Measurements from ENCODE around the gene CD74.

The CD74 gene

GRCh38 chr5:150376799-150377771, 35.6 kb downstream of the CD74 start:
- TF ChIP-seq SIN3A (IDR thresholded peaks at IDR 0.05; ENCODE audit: borderline replicate concordance, insufficient read depth, low read length) (no peak), FOXP2 (optimal IDR thresholded peaks at IDR 0.05; ENCODE audit: borderline replicate concordance, extremely low read depth, extremely low read length, insufficient read depth) (no peak), POLR2AphosphoS5 (IDR thresholded peaks at IDR 0.05; ENCODE audit: low read depth, low read length) (no peak), TAF1 (IDR thresholded peaks at IDR 0.05; ENCODE audit: borderline replicate concordance, insufficient read depth, low read length) (no peak), REST (IDR thresholded peaks at IDR 0.05; ENCODE audit: insufficient read depth in 1 of 2, low read depth in 2 of 2, low read length in 2 of 2) (no peak)

- TF ChIP-seq REST (IDR thresholded peaks at IDR 0.05; ENCODE audit: insufficient read depth in 1 of 2, low read depth in 2 of 2, low read length in 2 of 2) (no peak), TAF1 (IDR thresholded peaks at IDR 0.05; ENCODE audit: borderline replicate concordance, insufficient read depth, low read length) (no peak), SIN3A (IDR thresholded peaks at IDR 0.05; ENCODE audit: borderline replicate concordance, insufficient read depth, low read length) (no peak), FOXP2 (optimal IDR thresholded peaks at IDR 0.05; ENCODE audit: borderline replicate concordance, extremely low read depth, extremely low read length, insufficient read depth) (no peak), POLR2AphosphoS5 (IDR thresholded peaks at IDR 0.05; ENCODE audit: low read depth, low read length) (no peak)
These were observed 38.1 kb downstream of the CD74 start for GRCh38 chr5:150374651-150375050.

GRCh38 chr5:150372639-150373038, 40.1 kb downstream of the CD74 start:
- TF ChIP-seq SIN3A (IDR thresholded peaks at IDR 0.05; ENCODE audit: borderline replicate concordance, insufficient read depth, low read length) = no peak
- TF ChIP-seq POLR2AphosphoS5 (IDR thresholded peaks at IDR 0.05; ENCODE audit: low read depth, low read length) = no peak
- TF ChIP-seq FOXP2 (optimal IDR thresholded peaks at IDR 0.05; ENCODE audit: borderline replicate concordance, extremely low read depth, extremely low read length, insufficient read depth) = no peak
- TF ChIP-seq TAF1 (IDR thresholded peaks at IDR 0.05; ENCODE audit: borderline replicate concordance, insufficient read depth, low read length) = no peak
- no peak for TF ChIP-seq REST (IDR thresholded peaks at IDR 0.05; ENCODE audit: insufficient read depth in 1 of 2, low read depth in 2 of 2, low read length in 2 of 2)

- TF ChIP-seq SIN3A (IDR thresholded peaks at IDR 0.05; ENCODE audit: borderline replicate concordance, insufficient read depth, low read length) (no peak), POLR2AphosphoS5 (IDR thresholded peaks at IDR 0.05; ENCODE audit: low read depth, low read length) (no peak), TAF1 (IDR thresholded peaks at IDR 0.05; ENCODE audit: borderline replicate concordance, insufficient read depth, low read length) (no peak), REST (IDR thresholded peaks at IDR 0.05; ENCODE audit: insufficient read depth in 1 of 2, low read depth in 2 of 2, low read length in 2 of 2) (no peak), FOXP2 (optimal IDR thresholded peaks at IDR 0.05; ENCODE audit: borderline replicate concordance, extremely low read depth, extremely low read length, insufficient read depth) (no peak)
These were observed 44.2 kb downstream of the CD74 start for GRCh38 chr5:150368526-150368925.

Data from PFSK-1 (cell line).